ENCODE measurements around the gene PRR9.

PRR9 gene

DNA sequence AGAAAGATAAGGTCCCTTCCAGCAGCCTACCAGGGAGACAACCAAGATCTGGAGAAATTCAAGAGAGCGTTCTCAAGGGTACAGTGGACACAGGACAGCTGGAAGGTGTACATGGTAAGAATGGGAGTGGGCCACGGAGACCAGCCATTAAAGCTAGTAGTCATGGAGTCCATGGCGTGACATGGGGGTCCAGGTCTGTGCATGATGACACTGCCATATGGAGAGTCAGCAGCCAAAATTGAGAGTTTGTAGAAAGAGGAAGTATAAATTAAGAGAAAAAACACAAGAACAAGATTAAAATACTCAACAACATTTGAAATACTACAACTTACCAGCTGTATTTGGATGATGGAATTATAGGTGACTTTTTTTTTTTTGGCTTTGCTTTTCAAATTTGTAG lies 34.2 kb downstream of the PRR9 start:
- no peaks in the 10 kb centered on the region for H3K4me1 ChIP-seq (ENCODE audit: control insufficient read depth, insufficient read depth, low read length)
- CTCF ChIA-PET, result interaction anchor here (0.8 kb wide), 1 partner anchor 23 kb away, joined by 3 read pairs; no protein-coding TSS in a partner anchor
- no peak overlapping the region for H3K27ac ChIP-seq (ENCODE audit: extremely low read depth, low read depth, low read length)
- no peaks in the 10 kb centered on the region for H3K36me3 ChIP-seq (ENCODE audit: control insufficient read depth in 2 of 2, insufficient read depth in 1 of 2, low read length in 2 of 2)
- no peaks in the 10 kb centered on the region for H3K9me3 ChIP-seq (ENCODE audit: control insufficient read depth, insufficient read depth, low read depth, low read length)
- no peak overlapping the region for H3K4me3 ChIP-seq (ENCODE audit: low read depth, low read length)
- TF ChIP-seq ZNF670 (tag by site-specific recombination; IDR thresholded peaks at IDR 0.05; ENCODE audit: low read depth), result no peak
- TF ChIP-seq ZNF16 (tag by site-specific recombination; IDR thresholded peaks at IDR 0.05; ENCODE audit: low read depth), result no peak
- no peak for TF ChIP-seq ZFP69B (tag by site-specific recombination; IDR thresholded peaks at IDR 0.05)
- TF ChIP-seq, protein P1, sequence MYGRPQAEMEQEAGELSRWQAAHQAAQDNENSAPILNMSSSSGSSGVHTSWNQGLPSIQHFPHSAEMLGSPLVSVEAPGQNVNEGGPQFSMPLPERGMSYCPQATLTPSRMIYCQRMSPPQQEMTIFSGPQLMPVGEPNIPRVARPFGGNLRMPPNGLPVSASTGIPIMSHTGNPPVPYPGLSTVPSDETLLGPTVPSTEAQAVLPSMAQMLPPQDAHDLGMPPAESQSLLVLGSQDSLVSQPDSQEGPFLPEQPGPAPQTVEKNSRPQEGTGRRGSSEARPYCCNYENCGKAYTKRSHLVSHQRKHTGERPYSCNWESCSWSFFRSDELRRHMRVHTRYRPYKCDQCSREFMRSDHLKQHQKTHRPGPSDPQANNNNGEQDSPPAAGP (tag by site-specific recombination; IDR thresholded peaks at IDR 0.05), result no peak
- no peak for TF ChIP-seq ZNF830 (tag by site-specific recombination; IDR thresholded peaks at IDR 0.05; ENCODE audit: low read depth)
- no peak for TF ChIP-seq ZNF404 (tag by site-specific recombination; IDR thresholded peaks at IDR 0.05)
- TF ChIP-seq, protein P2, sequence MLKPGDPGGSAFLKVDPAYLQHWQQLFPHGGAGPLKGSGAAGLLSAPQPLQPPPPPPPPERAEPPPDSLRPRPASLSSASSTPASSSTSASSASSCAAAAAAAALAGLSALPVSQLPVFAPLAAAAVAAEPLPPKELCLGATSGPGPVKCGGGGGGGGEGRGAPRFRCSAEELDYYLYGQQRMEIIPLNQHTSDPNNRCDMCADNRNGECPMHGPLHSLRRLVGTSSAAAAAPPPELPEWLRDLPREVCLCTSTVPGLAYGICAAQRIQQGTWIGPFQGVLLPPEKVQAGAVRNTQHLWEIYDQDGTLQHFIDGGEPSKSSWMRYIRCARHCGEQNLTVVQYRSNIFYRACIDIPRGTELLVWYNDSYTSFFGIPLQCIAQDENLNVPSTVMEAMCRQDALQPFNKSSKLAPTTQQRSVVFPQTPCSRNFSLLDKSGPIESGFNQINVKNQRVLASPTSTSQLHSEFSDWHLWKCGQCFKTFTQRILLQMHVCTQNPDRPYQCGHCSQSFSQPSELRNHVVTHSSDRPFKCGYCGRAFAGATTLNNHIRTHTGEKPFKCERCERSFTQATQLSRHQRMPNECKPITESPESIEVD (tag by site-specific recombination; IDR thresholded peaks at IDR 0.05), result no peak
- TF ChIP-seq ZNF843 (tag by site-specific recombination; IDR thresholded peaks at IDR 0.05), result no peak
- TF ChIP-seq ZBTB8A (tag by site-specific recombination; IDR thresholded peaks at IDR 0.05), result no peak
- TF ChIP-seq ZNF610 (tag by site-specific recombination; IDR thresholded peaks at IDR 0.05; ENCODE audit: borderline replicate concordance), result no peak
- TF ChIP-seq, protein P3, sequence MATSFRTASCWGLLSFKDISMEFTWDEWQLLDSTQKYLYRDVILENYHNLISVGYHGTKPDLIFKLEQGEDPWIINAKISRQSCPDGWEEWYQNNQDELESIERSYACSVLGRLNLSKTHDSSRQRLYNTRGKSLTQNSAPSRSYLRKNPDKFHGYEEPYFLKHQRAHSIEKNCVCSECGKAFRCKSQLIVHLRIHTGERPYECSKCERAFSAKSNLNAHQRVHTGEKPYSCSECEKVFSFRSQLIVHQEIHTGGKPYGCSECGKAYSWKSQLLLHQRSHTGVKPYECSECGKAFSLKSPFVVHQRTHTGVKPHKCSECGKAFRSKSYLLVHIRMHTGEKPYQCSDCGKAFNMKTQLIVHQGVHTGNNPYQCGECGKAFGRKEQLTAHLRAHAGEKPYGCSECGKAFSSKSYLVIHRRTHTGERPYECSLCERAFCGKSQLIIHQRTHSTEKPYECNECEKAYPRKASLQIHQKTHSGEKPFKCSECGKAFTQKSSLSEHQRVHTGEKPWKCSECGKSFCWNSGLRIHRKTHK (tag by site-specific recombination; IDR thresholded peaks at IDR 0.05), result no peak
- no peak for TF ChIP-seq YY1 (tag by site-specific recombination; IDR thresholded peaks at IDR 0.05)
- no peak for TF ChIP-seq ZNF274 (IDR thresholded peaks at IDR 0.05; ENCODE audit: low read length)
- no peak for TF ChIP-seq ZNF274 (tag by site-specific recombination; IDR thresholded peaks at IDR 0.05; ENCODE audit: borderline replicate concordance)
- TF ChIP-seq MYNN (tag by site-specific recombination; IDR thresholded peaks at IDR 0.05; ENCODE audit: borderline replicate concordance), result no peak
- POLR2A ChIA-PET, result no interaction called here

DNA sequence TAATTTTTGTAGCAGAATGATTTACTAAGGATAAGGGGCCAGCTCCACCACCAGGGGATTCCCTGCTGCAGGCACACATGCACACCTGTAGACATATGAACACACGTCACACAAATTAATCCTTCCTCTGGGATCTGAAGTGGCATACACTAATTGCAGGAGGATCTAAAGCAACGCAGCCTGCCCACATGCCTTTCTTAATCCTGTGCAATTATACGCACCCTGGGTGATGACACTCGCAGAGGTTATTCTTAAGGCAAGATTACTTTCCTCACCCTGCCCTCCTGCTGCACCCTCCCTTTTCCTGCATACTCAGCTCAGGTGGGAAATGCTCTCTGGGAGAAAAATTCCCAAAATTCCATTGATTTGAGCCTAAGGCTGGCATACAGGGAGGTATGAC lies 34.6 kb downstream of the PRR9 start:
- Histone ChIP-seq H3K9me3 (ENCODE audit: control insufficient read depth, insufficient read depth, low read depth, low read length) (no peaks in the 10 kb centered on the region), H3K36me3 (ENCODE audit: control insufficient read depth in 2 of 2, insufficient read depth in 1 of 2, low read length in 2 of 2) (no peaks in the 10 kb centered on the region), H3K4me3 (ENCODE audit: low read depth, low read length) (no peak overlapping the region), H3K27ac (ENCODE audit: extremely low read depth, low read depth, low read length) (no peak overlapping the region), H3K4me1 (ENCODE audit: control insufficient read depth, insufficient read depth, low read length) (no peaks in the 10 kb centered on the region)
- CTCF ChIA-PET, result interaction anchor here (0.6 to 0.8 kb wide), 2 partner anchors 14 to 24 kb away, joined by 3 read pairs; no protein-coding TSS in a partner anchor
- POLR2A ChIA-PET, result no interaction called here
- TF ChIP-seq ZFP41 (tag by site-specific recombination; IDR thresholded peaks at IDR 0.05; ENCODE audit: borderline replicate concordance) (no peak), GLIS2 (tag by site-specific recombination; IDR thresholded peaks at IDR 0.05) (no peak), ZFP3 (tag by site-specific recombination; IDR thresholded peaks at IDR 0.05; ENCODE audit: low read depth) (no peak), ZBTB17 (tag by site-specific recombination; IDR thresholded peaks at IDR 0.05) (no peak), SP7 (tag by site-specific recombination; IDR thresholded peaks at IDR 0.05) (no peak), ZNF664 (tag by site-specific recombination; IDR thresholded peaks at IDR 0.05) (no peak), ZNF768 (tag by site-specific recombination; IDR thresholded peaks at IDR 0.05) (no peak), MZF1 (tag by site-specific recombination; IDR thresholded peaks at IDR 0.05; ENCODE audit: borderline replicate concordance) (no peak), ZNF169 (tag by site-specific recombination; IDR thresholded peaks at IDR 0.05) (no peak), ZSCAN16 (tag by site-specific recombination; IDR thresholded peaks at IDR 0.05) (no peak)
- TF ChIP-seq, protein P1 (tag by site-specific recombination; IDR thresholded peaks at IDR 0.05), result no peak
- TF ChIP-seq, protein P4, sequence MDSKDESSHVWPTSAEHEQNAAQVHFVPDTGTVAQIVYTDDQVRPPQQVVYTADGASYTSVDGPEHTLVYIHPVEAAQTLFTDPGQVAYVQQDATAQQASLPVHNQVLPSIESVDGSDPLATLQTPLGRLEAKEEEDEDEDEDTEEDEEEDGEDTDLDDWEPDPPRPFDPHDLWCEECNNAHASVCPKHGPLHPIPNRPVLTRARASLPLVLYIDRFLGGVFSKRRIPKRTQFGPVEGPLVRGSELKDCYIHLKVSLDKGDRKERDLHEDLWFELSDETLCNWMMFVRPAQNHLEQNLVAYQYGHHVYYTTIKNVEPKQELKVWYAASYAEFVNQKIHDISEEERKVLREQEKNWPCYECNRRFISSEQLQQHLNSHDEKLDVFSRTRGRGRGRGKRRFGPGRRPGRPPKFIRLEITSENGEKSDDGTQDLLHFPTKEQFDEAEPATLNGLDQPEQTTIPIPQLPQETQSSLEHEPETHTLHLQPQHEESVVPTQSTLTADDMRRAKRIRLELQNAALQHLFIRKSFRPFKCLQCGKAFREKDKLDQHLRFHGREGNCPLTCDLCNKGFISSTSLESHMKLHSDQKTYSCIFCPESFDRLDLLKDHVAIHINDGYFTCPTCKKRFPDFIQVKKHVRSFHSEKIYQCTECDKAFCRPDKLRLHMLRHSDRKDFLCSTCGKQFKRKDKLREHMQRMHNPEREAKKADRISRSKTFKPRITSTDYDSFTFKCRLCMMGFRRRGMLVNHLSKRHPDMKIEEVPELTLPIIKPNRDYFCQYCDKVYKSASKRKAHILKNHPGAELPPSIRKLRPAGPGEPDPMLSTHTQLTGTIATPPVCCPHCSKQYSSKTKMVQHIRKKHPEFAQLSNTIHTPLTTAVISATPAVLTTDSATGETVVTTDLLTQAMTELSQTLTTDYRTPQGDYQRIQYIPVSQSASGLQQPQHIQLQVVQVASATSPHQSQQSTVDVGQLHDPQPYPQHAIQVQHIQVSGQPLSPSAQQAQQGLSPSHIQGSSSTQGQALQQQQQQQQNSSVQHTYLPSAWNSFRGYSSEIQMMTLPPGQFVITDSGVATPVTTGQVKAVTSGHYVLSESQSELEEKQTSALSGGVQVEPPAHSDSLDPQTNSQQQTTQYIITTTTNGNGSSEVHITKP (tag by site-specific recombination; IDR thresholded peaks at IDR 0.05), result no peak

Measured in HEK293 (cell line).